H7 (cell line): ENCODE measurements around the gene EEF1G. TPM values are rescaled to one million over a fixed set of nuclear protein-coding genes. Genes with fewer than 3 reads are reported as not detected.
"Not testable (repeated sequence)": the region's sequence is repeated elsewhere in the genome, so short reads cannot be mapped to it uniquely, and the experiment has no call there.

ENCODE experiments used
- DNase-seq: peaks from one replicate; pipeline ENCODE4 v3.0.0; 2012
- H3K27me3 ChIP-seq: 2 replicates; pipeline ENCODE4 v1.6.0; 2011; ENCODE audit warnings: mild to moderate bottlenecking, low read length; ENCODE audit not compliant: control insufficient read depth, insufficient read depth
- H3K36me3 ChIP-seq: replicated peaks from 2 replicates; pipeline ENCODE4 v1.5.1; 2011; ENCODE audit warnings: low read length; ENCODE audit not compliant: control insufficient read depth, insufficient read depth
- H3K4me3 ChIP-seq: 2 replicates; pipeline ENCODE4 v1.5.1; 2011; ENCODE audit warnings: low read depth, mild to moderate bottlenecking, control low read depth, low read length, moderate library complexity; ENCODE audit not compliant: insufficient read depth
- total RNA-seq: library from RNA; depleted of rRNA; stranded (reverse); fragments of >200 nt; shearing (Covaris generic); gene quantifications from 2 replicates; pipeline ENCODE4 v1.2.3, GENCODE V29; 2014

EEF1G gene
- total RNA-seq, 1 experiment from 2014 or later, result 1,781 TPM

DNA sequence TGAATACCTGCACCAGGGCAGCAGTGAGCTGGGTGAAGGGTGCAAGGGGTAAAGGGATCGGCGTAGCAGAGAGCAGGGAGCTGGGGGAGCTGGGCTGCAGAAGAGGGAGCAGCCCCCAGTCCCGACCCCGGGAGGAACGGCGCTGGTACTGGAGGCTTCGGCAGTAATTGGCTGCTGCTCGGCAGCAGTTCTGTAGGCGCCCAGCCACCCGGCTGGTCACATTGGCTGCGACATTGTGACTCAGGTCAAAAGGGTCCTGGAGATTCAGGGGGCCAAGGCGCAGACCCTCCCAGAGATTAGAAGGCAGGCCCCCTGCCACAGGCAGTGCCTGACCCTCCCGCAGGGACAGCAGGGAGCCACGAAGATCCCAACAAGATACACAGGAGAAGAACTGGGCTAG lies 2.1 kb upstream of the EEF1G start:
- no peak for DNase-seq

DNA sequence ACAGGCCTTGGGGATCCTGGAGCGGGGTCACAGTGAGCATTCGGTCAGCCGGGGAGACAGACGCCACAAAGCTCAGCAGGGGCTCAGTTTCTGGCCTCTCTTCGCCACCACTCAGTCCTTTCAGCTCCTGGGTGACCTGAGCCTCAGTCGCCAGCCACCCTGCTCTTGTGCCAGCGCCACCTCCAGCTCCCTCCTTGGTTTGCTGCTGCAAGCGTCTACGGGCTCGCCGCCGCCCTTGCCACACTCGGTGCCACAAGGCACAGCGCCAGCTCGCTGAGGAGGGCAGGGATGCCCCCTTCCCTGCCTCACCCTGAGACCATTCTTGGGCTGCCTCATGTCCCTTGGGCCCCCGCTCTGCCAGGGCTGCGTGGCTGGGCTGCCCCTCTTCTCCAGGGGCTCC lies 1.5 kb upstream of the EEF1G start:
- Histone ChIP-seq H3K4me3 (peak overlapping the region; percentile 64), H3K27me3 (no peaks in the 10 kb centered on the region), H3K36me3 (peaks cover 34% of the 10 kb centered on the region)
- peak; percentile 72 for DNase-seq

More for the DNA sequence above, 2.1 kb upstream of the EEF1G start:
- Histone ChIP-seq H3K27me3 (no peaks in the 10 kb centered on the region), H3K4me3 (no peak overlapping the region), H3K36me3 (peaks cover 28% of the 10 kb centered on the region)

DNA sequence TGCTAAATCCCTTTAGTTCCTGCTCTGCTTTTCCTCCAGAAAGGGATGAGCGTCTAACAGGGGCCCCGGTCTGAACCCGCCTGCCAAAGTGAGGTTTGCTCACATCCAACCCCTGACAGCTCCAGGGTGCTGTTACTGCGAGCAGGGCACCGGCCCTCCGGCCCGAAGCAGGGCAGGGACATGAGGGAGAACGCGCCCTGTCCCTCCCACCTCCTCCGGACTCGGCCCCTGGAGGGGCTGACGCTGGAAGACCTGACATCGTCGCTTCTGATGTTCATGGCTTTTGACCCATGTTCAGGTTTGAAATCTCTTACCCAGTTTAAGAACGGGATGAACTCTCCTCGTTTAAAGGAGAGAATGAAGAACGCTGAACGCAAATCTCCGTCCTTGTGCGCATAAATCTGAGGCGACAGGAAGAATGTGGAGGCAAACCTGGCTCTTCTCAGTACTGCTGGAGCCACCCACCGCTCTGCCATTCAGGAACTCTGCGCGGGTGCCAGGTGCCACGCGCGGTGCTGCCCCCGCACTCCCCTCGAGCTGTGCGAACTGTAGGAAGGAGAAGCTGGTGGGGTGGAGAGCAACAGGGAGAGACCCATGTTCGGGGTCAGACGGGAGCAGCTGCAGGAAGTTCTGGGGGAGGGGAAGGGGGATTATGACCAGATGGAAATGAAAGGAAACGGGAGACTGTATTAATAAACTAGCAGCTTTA lies 826 bp upstream of the EEF1G start:
- H3K27me3 ChIP-seq, result no peaks in the 10 kb centered on the region
- peak overlapping the region; percentile 64 for H3K4me3 ChIP-seq
- DNase-seq, result peak; percentile 84
- peaks cover 39% of the 10 kb centered on the region for H3K36me3 ChIP-seq

DNA sequence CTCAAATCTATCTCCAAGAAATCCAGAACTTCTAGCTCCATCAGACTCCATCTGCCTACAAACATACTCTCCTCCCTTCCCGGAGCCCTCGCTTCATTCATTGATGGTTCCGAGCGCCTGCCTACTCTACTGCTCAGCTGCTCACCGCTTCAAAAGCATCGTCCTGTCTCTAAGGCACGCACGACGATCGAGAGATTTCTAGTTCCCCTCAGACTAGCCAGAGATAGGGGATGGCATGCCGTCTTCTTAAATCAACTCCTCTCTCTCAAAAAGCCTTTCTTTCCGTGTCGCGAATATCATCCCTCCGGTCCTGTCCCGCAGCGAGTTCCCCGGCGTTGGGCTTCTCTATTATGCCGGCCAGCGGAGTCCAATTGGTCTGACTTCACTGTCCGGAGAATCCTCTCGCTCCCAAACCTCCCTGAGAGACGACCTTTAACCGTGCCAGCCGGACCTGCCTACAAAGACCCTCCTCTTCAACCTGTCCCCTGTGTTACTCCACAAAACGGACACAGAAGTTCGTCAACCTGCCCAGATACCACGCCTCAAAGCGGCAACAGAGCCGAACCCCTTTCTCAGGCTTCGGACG lies 592 bp downstream of the EEF1G start:
- Histone ChIP-seq H3K27me3 (no peaks in the 10 kb centered on the region), H3K4me3 (peak overlapping the region; percentile 95), H3K36me3 (peaks cover 39% of the 10 kb centered on the region)
- DNase-seq, result peak; percentile 32

DNA sequence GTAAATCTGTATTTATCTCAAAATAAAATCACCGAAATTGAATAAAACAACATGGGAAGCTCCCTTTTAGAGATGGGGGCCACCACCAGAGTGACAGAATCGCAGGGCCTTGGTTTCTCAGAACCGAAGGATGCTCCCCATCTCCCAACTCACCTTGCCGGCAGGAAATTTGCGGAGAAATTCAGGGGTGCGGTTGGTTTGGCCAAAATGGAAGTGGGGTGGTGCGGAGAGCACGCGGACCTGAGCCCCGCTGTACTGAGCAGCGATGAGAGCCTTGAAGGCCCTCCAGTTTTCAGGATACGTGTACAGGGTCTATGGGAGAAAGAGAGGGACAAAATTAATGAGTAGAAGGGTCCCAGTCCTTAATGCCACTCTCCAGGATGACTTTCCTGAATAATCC lies 1.3 kb downstream of the EEF1G start:
- Histone ChIP-seq H3K36me3 (peaks cover 40% of the 10 kb centered on the region), H3K27me3 (no peaks in the 10 kb centered on the region), H3K4me3 (peak overlapping the region; percentile 95)
- DNase-seq, result no peak

DNA sequence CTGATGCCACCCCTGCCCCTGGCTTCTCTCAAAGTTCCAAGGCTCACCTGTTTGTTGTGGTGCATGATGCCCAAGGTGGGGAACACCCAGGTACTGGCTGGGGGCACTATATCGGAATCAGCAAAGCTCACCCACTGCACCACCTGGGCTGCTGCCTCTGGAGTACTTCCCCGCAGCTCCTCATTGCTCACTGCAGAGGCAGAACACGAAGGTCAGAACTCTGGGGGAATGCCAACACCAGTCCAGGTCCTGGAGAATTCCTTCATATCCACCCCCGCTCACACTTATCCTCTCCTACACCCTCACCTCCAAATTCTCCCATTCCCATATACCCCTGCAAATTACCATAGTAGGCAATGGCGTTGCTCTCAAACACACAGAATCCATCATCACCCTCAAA lies 2.2 kb downstream of the EEF1G start:
- not testable (repeated sequence) for DNase-seq, H3K27me3 ChIP-seq, H3K4me3 ChIP-seq
- peaks cover 45% of the 10 kb centered on the region for H3K36me3 ChIP-seq

DNA sequence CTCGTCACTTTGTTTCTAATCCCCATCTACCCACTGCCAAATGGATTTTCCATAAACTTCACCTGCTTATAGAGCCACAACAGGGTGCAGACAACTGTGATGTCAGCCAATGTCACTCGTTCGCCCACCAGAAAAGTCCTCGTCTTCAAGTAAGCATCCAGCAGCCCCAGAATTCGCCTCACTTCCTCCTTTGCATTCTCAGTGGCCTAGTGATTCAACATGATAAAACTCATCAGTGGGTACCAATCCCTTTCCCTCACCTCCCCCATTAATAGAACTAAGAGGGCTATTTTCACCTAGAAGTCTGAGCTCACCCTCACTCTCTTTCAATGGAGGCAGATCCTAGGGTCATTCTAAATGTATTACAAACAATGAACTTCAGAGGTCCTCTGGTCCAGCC lies 2.8 kb downstream of the EEF1G start:
- DNase-seq, H3K4me3 ChIP-seq, H3K27me3 ChIP-seq: not testable (repeated sequence)
- peaks cover 47% of the 10 kb centered on the region for H3K36me3 ChIP-seq

DNA sequence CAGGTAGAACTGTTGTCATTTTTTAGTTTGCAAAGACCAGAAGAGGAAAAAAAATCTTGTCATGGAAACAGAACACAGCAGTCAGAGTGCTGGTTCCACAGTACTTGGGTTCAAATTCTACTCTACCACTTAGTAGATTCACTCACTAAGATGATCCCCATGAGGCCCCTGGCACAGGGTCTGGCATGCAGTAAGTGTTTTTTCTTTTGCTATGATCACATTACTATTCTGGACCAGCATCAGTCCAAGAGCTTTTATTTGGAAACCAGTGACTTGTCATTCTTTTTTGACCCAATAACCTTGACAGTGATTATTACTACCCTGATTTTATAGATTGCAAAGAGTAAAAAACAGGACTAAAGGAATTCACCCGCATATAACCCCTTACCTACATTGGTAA lies 4.1 kb downstream of the EEF1G start:
- no peaks in the 10 kb centered on the region for H3K27me3 ChIP-seq
- DNase-seq, result no peak
- H3K4me3 ChIP-seq, result no peak overlapping the region
- peaks cover 56% of the 10 kb centered on the region for H3K36me3 ChIP-seq

DNA sequence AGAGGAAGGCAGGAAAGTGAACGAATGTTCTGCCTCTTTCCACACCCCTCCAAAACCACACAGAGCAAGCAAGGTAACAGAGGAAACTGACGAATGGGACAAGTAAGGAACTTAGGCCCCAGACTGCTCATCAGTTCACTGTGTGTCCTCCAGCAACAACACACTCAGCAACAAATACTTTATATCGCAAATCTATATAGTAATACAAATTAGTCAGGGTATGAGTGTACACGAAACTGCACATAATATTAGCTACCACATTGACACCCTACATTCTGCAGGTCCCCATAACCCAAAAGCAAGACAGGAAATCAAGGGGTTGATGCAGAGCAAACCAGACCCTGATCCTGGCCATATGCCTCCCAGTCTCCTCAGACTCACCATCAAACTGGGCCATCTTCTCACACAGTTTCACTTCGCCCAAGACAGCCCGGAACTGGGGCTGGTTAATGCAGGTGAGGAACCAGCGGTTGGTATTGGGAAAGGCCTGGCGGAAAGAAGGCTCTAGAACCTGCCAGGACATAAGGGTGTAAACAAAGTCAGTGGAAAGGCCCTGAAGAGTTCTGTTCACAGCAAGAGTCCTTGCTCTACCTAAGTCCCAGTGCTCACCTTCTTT lies 6.6 kb downstream of the EEF1G start:
- H3K4me3 ChIP-seq, result no peak overlapping the region
- DNase-seq, result no peak
- H3K27me3 ChIP-seq, result no peaks in the 10 kb centered on the region
- peaks cover 54% of the 10 kb centered on the region for H3K36me3 ChIP-seq

DNA sequence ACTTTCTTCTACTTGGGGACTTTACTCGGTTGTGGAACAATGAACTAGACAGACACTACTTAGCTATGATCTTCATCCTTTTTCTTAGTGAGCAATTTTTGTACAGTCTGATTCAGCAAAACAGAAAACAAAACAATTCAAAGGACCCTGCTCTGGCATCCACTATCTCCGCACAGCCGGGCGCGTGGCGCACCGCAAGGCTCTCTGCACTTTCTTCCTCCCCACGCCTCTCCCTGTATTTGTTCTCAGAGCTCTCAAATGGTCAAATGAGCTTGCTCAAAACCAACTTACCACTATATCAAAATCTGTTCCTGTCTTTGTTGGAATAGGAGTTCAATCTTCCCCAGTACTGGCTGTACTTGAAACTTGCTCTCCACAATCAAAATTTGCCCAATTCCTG lies 7.4 kb downstream of the EEF1G start:
- Histone ChIP-seq H3K4me3 (no peak overlapping the region), H3K27me3 (no peaks in the 10 kb centered on the region), H3K36me3 (peaks cover 45% of the 10 kb centered on the region)
- DNase-seq, result no peak

DNA sequence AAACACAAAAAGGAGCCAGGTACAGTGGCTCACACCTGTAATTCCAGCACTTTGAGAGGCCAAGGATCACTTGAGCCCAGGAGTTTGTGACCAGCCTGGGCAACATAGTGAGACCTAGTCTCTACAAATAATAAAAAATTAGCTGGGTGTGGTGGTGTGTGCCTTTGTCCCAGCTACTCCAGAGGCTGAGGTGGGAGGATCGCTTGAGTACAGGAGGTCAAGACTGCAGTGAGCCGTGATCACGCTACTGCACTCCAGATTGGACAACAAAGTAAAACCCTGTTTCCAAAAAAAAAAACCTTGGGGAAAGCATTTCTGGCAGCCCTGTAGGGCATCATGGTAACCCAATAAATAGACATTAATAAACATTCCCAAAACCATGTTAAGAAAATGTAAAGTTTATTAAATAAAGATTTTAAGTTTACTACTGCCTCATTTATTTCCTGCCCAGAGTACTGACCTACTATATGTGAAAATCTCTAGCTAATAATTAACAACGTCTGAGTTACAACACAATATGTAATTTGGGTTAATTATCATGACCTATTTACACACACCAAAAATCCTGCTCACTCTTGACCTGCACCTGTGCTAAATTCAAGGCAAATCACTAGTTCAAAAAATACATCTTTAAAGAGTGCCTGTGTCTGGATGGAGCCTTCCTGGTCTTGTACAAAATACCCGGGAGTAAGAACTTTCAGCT lies 8.4 kb downstream of the EEF1G start:
- H3K36me3 ChIP-seq, result peaks cover 36% of the 10 kb centered on the region
- DNase-seq, result no peak
- H3K4me3 ChIP-seq, result no peak overlapping the region
- H3K27me3 ChIP-seq, result no peaks in the 10 kb centered on the region

DNA sequence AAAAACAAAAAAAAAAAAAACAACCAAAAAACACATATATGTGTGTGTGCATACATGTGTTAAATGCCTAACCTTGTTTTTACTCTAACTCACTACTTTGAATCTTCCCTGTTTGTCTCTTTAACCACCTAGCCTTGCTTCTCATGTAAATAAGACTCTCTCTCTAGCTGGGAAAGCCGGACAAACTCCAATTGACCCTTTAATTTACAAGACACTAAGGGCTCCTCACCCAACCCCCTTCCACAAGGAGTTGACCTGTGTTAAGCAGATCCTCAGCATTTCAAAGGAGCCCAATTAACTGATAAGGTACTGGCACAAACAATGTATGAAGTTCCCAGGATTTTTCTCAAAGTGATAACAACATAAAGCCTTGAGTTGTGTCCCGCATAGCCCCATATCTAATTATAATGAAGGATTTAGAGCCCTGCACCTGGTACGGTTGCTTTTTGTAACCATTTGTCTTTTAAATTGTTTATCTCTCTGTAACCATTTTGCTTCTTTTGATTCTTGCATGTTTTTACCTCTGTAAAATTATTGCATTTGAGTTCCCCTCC lies 11.9 kb downstream of the EEF1G start:
- H3K36me3 ChIP-seq, result peaks cover 31% of the 10 kb centered on the region
- H3K27me3 ChIP-seq, H3K4me3 ChIP-seq: not testable (repeated sequence)
- DNase-seq, result peak; percentile 34

DNA sequence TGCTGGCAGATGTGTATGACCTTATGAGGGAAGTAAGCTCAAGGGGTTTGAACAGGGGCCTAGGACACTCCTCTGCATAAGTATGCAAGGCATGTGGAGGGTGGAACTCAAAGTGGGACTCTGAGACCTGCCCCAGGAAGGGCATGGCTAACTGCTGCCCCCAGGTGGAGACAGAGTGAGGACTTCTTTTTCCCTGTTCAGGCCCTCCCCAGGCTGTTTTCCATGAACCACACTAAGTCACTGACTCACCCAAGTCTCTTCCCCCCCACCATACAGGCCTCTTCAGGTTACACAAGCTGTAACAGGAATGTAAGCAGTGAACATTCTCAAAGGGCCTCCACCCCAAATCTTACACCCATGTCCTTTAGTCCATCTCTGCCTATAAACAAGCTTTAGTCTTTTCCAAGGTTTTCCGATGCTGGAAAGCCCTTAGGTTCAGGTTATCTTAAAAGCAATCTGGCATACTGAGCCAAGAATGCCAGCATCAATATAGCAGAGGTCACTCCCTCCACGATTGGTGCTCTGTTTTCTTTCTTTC lies 13.1 kb downstream of the EEF1G start:
- no peaks in the 10 kb centered on the region for H3K27me3 ChIP-seq
- DNase-seq, result peak; percentile 86
- H3K4me3 ChIP-seq, result no peak overlapping the region
- peaks cover 21% of the 10 kb centered on the region for H3K36me3 ChIP-seq

DNA sequence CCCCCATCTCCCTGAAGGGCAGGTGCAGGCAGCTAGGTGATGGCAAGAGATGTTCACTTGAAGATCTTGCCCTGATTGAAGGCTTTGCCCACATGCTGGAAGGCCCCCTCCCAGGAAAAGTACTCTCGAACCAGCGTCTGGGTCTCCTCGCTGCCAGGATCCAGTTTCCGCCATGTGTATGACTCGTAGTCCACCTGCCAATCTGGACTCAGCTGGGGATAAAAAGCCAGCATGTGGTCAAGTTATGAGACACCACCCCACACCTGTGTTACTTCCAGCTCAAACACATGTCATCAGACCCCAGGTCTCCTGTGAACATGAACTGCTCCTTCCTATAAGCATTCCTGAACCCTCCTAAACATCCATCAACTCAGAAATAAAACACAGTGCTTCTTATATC lies 14.1 kb downstream of the EEF1G start:
- not testable (repeated sequence) for H3K4me3 ChIP-seq, H3K27me3 ChIP-seq, DNase-seq
- peaks cover 15% of the 10 kb centered on the region for H3K36me3 ChIP-seq
